Esophagus muscularis mucosa (tissue), 4 donors: ENCODE data around the gene PRM2. TPM values are rescaled to one million over a fixed set of nuclear protein-coding genes. Genes with fewer than 3 reads are reported as not detected.
A peak's percentile ranks its signal among the peaks of the same experiment; 100 is the strongest.
"Not testable (repeated sequence)": the region's sequence is repeated elsewhere in the genome, so short reads cannot be mapped to it uniquely, and the experiment has no call there.

Source experiments
- DNase-seq: peaks from one replicate; pipeline ENCODE4 v3.0.0-alpha.2; 2017; ENCODE audit errors: extremely low spot score
- H3K27ac ChIP-seq, 4 donors: fragments of 200-600 bp; sonication (generic); replicated peaks in 1 of 4; 1 replicate in 3 of 4; 2 replicates in 1 of 4; pipeline ENCODE4 v1.5.1; 2016 to 2019; ENCODE audit warnings: mild to moderate bottlenecking in 1 of 4
- H3K27me3 ChIP-seq, 4 donors: fragments of 200-600 bp; sonication (generic); one replicate each; pipeline versions ENCODE4 v1.5.1 to v1.6.0; 2016 to 2019
- H3K36me3 ChIP-seq, 4 donors: fragments of 200-600 bp; sonication (generic); one replicate each; pipeline ENCODE4 v1.5.1; 2016 to 2019
- H3K4me1 ChIP-seq, 4 donors: fragments of 200-600 bp; sonication (generic); one replicate each; pipeline ENCODE4 v1.5.1; 2016 to 2019
- H3K4me3 ChIP-seq, 4 donors: fragments of 200-600 bp; sonication (generic); 1 replicate in 2 of 4; 2 replicates in 2 of 4; pipeline ENCODE4 v1.5.1; 2016 to 2019; ENCODE audit warnings: mild to moderate bottlenecking in 4 of 4, moderate library complexity in 1 of 4
- H3K9me3 ChIP-seq, 4 donors: fragments of 200-600 bp; sonication (generic); 1 replicate in 3 of 4; 2 replicates in 1 of 4; pipeline ENCODE4 v1.5.1; 2016 to 2019
- CTCF ChIP-seq, 3 experiments: fragments of 200-600 bp in 2 of 3; fragments of 450-650 bp in 1 of 3; sonication (generic) in 2 of 3; IDR thresholded peaks; one replicate each; pipeline ENCODE4 v1.5.1; 2017 to 2019; ENCODE audit warnings: antibody characterized with exemption in 3 of 3, mild to moderate bottlenecking in 2 of 3, moderate library complexity in 1 of 3
- EP300 ChIP-seq: sonication (generic); formaldehyde crosslinking; IDR thresholded peaks from one replicate; pipeline ENCODE4 v1.6.1; 2017; ENCODE audit warnings: antibody characterized with exemption
- POLR2A ChIP-seq: fragments of 450-650 bp; IDR thresholded peaks from one replicate; pipeline ENCODE4 v1.6.1; 2017; ENCODE audit warnings: antibody characterized with exemption, moderate library complexity, mild to moderate bottlenecking, low read depth
- POLR2AphosphoS5 ChIP-seq, 2 donors: sonication (generic); formaldehyde crosslinking; IDR thresholded peaks; one replicate each; pipeline ENCODE4 v1.6.1; 2017; ENCODE audit warnings: antibody characterized with exemption in 2 of 2
- WGBS: methylation state at CpG from one replicate; pipeline ENCODE4 v1.1.5; 2018; 5-methylcytosine and 5-hydroxymethylcytosine counted together
- intact Hi-C: fragments of 100-400 bp; cut with DNase I; formaldehyde crosslinking; loops from one replicate; pipeline ENCODE4 v1.15.1; 2023
- total RNA-seq, 4 donors: library from RNA; depleted of rRNA; stranded (reverse); fragments of >200 nt; gene quantifications; one replicate each; pipeline versions ENCODE4 v1.1.0 to v1.2.1, GENCODE V29; 2016

PRM2 gene
- total RNA-seq, 4 donors from 2014 or later, result not detected

GRCh38 chr16:11299865-11300559 lies 23.7 kb upstream of the PRM2 start:
- intact Hi-C loops, result no loop called here
- Histone ChIP-seq H3K36me3 (no peaks in the 10 kb centered on the region), H3K9me3 (no peaks in the 10 kb centered on the region), H3K27ac (no peak overlapping the region), H3K4me3 (no peak overlapping the region), H3K27me3 (no peaks in the 10 kb centered on the region), H3K4me1 (peaks cover 13 to 15% (median 14%) of the 10 kb centered on the region in 4 donors)
- no peak for DNase-seq
- WGBS, result 100% methylated on average over 5 of the region's 6 CpGs
- TF ChIP-seq CTCF (IDR thresholded peaks at IDR 0.05), result no peak
- TF ChIP-seq POLR2AphosphoS5 (IDR thresholded peaks at IDR 0.05), result no peak
- TF ChIP-seq EP300, result no peak
- TF ChIP-seq POLR2A, result no peak

GRCh38 chr16:11298950-11299547 lies 22.8 kb upstream of the PRM2 start:
- intact Hi-C loops, H3K9me3 ChIP-seq, H3K4me3 ChIP-seq, DNase-seq, H3K27ac ChIP-seq, H3K36me3 ChIP-seq, H3K27me3 ChIP-seq: not testable (repeated sequence)
- H3K4me1 ChIP-seq, result peaks cover 13 to 15% (median 14%) of the 10 kb centered on the region in 4 donors
- WGBS, result 91% methylated on average over 13 of the region's 13 CpGs

- no peak for TF ChIP-seq EP300
- TF ChIP-seq CTCF (IDR thresholded peaks at IDR 0.05), result no peak
- no peak for TF ChIP-seq POLR2AphosphoS5 (IDR thresholded peaks at IDR 0.05)
- TF ChIP-seq POLR2A, result no peak
- WGBS, result 94% methylated on average over 5 of the region's 5 CpGs
- H3K36me3 ChIP-seq, result no peaks in the 10 kb centered on the region
Measured at GRCh38 chr16:11298143-11298900, 22.0 kb upstream of the PRM2 start.

GRCh38 chr16:11297492-11298142 lies 21.3 kb upstream of the PRM2 start:
- peak overlapping the region; percentile 31 to 45 (median 36) for H3K4me3 ChIP-seq
- WGBS, result 14% methylated on average over 19 of the region's 19 CpGs
- H3K9me3 ChIP-seq, result no peaks in the 10 kb centered on the region
- H3K4me1 ChIP-seq, result peaks cover 13 to 15% (median 14%) of the 10 kb centered on the region in 4 donors
- DNase-seq, result no peak
- no peak overlapping the region for H3K27ac ChIP-seq
- no peaks in the 10 kb centered on the region for H3K27me3 ChIP-seq
- TF ChIP-seq CTCF (IDR thresholded peaks at IDR 0.05) (no peak), EP300 (no peak), POLR2A (no peak), POLR2AphosphoS5 (IDR thresholded peaks at IDR 0.05) (no peak)
- intact Hi-C loops, result no loop called here
- H3K36me3 ChIP-seq, result no peaks in the 10 kb centered on the region

More at GRCh38 chr16:11298143-11298900, 22.0 kb upstream of the PRM2 start:
- peaks cover 13 to 15% (median 14%) of the 10 kb centered on the region in 4 donors for H3K4me1 ChIP-seq
- H3K9me3 ChIP-seq, result no peaks in the 10 kb centered on the region
- H3K27ac ChIP-seq, result no peak overlapping the region
- intact Hi-C loops, result no loop called here
- DNase-seq, result no peak
- no peaks in the 10 kb centered on the region for H3K27me3 ChIP-seq
- H3K4me3 ChIP-seq, result no peak overlapping the region
